Skeletal muscle cell (primary cell): ENCODE data around the gene PTPRK.

ENCODE experiments used
- DNase-seq: peaks from one replicate; pipeline ENCODE4 v3.0.0-alpha.2; 2010; ENCODE audit warnings: low read depth
- H3K4me3 ChIP-seq: 2 replicates; pipeline ENCODE4 v1.5.1; 2011; ENCODE audit warnings: low read depth, mild to moderate bottlenecking, control low read depth, low read length, moderate library complexity

The PTPRK gene

DNA sequence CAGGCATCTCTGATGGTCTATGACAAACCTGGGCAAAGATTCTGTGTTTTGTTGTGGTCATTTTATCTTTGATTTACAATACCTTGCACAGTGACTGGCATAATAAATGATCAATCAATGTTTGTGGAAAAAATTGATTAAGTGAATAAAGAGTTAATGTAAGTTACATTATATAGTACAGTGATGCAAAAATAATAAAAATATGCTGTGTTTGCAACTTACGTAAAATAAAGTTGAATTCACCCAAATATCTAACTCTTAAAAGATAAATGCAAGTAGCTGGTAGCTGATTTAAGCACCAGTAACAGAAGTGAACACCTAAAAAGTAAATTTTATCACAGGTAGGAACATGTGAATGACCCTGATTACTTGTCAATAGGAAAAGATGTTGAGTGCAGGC, 443.6 kb downstream of the PTPRK start:
- DNase-seq = no peak

DNA sequence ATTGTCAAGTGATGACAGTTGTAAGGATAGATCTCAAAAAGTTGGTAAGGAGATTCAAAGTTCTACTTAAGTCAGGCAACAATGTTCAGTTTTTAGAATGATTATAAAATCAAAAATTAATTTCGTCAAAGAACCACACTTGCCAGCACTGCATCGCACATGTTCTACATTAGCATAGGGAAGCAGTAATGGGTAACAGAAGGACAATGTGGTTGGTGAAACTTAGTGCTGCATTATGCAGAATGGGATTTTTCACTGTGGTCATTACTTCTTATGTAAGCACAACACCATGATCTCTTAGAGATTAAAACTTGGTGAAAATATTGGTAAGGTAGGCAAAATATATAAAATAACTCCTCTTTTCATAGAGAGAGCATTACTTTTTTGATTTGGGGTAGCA, 445.8 kb downstream of the PTPRK start:
- DNase-seq = no peak
- H3K4me3 ChIP-seq = no peak overlapping the region

More for the DNA sequence above, 443.6 kb downstream of the PTPRK start:
- H3K4me3 ChIP-seq = no peak overlapping the region

DNA sequence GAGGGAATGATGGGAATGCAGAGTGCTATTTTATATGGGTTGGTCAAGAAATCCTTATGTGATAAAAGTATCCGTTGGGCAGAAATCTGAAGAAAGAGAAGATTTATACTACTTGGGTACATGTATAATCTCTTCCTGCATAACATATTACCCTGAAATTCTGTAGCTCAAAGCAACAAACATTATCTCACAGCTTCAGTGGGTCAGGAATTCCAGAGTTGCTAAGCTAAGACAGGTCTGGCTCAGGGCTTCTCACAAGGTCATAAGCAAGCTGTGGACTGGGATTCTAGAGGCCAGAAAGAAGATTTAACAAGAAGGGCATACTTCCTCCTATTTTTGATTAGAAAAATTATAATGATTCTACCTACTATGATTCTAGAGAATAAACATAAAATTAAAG, 447.0 kb downstream of the PTPRK start:
- no peak for DNase-seq

DNA sequence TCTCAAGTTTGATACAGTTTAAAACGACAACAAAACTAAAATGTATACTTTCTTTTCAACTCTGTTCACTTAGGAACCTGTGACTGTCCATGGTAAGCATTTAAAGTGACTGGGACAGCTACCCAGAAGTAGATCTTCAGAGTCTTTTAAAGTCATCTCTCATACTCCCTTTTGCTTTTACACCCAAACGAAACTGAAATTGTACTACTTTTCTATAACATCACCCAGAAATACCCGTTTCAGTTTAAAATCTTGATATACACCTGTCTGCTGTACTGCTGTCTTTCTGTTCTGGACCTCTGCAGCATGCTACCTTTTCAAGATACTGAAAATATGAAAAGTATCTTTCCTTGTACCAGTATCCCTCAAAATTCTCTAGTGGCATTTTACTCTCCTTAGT, 449.2 kb downstream of the PTPRK start:
- H3K4me3 ChIP-seq = no peak overlapping the region
- DNase-seq = no peak

More for the DNA sequence above, 447.0 kb downstream of the PTPRK start:
- no peak overlapping the region for H3K4me3 ChIP-seq

DNA sequence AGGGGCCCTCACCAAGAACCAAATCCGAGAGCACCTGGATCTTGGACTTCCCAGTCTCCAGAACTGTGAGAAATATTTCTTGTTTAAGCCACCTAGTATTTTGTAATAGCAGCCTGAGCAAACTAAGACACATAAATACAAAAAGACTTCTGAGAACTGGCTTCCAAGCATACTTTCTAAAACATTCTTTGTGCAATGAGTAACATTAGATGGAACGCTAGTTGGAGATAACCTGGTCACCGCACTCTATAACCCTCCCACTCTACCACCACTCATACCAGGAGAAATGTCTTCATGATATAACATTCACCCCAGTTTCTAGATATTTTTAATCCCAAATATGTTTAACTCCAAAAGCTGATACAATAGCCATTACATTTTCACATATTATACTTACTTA, 450.0 kb downstream of the PTPRK start:
- no peak overlapping the region for H3K4me3 ChIP-seq
- DNase-seq = no peak

DNA sequence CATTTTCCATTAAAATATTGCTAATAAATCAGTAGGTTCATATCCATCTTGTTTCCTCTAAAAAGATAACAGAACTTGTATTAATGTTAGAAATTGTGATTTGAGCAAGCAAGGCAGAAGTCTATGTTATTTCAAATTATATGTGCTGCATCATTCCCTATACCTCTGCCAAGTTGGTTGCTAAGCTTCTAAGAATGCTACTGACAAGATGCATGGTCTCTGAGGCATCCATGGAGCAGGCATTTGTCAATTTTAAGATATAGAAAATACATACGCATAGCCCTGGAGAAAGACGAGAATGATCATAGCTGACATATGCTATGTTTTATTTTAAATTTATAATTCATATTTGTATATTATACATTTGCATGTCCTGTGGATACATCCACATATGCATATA, 451.2 kb downstream of the PTPRK start:
- peak; percentile 51 for DNase-seq
- no peak overlapping the region for H3K4me3 ChIP-seq

DNA sequence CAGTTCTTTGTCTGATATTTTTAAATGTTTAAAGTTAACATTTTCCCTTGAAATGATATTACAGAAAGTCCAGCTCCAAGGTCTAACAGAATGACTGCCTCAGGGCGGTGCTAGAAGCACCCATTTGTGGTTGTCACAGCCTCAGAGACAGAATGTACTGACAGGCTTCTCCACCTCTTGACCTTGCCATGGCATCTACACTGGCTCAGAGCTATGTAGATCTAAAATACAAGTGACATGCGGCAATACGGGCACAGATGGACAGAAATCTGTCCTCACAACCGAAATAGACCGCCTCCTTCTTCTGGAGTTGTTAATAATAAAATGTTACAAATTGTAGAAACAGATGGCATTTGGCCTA, 452.3 kb downstream of the PTPRK start:
- H3K4me3 ChIP-seq = no peak overlapping the region
- DNase-seq = no peak

DNA sequence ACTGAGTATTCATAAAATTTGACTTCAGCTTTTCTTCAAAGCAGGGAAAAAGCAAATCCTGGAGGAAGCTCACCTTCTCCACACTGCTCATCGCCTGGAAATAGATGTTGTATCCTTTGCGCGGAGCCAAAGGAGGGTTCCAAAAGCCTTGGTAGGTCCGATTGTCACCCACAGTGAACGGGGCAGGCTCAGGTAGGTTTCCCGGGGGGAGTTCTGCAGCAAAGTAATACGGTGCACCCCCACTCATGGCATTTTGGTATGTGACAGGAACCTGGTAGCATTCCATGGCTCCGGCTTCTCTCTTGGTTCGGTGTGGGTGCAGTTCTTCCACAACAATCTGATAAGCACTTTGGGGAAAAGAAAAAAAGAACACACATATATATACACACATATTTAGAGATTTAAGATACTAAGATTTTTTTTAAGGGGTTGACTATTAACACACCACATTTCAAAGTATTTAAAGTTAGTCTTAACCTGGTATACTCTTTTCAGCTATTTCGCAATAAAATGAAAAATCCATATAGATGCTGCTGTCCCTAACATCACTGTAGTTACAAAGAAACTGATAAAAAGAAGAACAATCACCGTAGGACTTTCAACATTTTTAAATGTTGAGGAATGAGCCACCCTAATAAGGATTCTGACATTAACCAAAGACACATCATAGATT, 452.8 kb downstream of the PTPRK start:
- no peak overlapping the region for H3K4me3 ChIP-seq
- DNase-seq = no peak

DNA sequence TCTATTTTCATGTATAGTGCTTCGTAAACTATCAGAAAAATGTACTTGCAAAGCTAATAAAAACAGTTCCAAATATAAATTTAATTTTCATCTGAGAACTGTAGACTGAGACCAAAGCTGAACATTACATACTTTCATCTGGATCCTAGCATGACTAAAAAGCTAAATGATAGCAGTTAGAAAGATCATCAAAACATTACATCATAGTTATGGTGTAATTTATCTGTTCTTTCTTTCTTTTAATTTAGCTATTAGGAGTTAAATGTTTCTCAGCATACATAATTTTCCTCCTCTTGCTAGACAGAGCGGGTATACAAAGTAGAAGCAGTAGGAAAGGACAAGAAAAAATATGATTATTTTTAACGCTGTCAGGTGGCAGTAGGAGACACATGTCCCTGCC, 455.3 kb downstream of the PTPRK start:
- H3K4me3 ChIP-seq = no peak overlapping the region
- no peak for DNase-seq

DNA sequence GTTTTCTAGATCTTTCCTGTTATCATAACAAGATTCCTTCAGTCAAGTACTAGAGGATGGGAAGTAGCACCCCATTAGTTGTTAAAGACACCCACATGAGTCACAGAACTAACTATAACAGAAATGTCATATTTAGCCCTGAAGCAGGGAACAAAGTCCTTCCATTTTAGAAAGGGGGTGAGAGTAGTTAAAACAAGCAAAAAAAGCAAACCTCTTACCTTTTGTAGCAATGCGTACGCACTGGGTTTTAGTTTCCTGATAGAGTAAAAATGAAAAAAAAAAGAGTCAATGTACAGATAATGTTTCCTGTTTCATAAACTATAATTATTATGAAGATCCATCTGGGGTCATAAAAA, 455.9 kb downstream of the PTPRK start:
- no peak for DNase-seq
- no peak overlapping the region for H3K4me3 ChIP-seq

DNA sequence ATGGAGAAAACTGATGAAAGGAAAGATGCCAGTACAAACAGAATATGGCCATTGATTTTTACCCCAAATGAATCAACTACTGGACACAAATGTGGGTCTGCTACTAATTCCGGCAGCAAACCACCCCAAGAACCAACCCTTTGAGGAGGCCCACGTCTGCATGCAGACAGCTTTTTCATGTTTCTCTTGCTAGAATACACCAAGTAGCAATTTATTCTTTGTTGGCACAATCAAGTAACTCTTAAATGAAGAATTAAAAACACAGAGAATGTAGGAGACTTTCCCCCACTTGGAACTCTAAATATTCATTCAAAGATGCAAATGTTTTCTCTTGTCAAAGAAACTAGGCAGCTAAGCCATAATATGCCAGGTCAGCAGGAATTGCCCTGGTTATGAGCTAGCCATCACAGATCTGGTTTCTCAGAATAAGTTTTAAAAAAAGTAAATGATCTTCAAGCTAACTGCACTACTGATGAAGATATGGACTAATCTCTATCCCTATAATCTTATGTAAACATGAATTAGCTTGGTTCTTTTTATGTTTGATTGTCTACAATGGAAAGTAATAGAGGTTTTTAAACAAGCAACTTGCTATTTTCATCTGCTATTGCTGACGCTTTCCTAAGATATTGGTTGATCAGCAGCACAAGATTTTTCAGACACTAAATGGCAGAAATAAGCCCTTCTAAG, 456.4 kb downstream of the PTPRK start:
- H3K4me3 ChIP-seq = no peak overlapping the region
- no peak for DNase-seq

DNA sequence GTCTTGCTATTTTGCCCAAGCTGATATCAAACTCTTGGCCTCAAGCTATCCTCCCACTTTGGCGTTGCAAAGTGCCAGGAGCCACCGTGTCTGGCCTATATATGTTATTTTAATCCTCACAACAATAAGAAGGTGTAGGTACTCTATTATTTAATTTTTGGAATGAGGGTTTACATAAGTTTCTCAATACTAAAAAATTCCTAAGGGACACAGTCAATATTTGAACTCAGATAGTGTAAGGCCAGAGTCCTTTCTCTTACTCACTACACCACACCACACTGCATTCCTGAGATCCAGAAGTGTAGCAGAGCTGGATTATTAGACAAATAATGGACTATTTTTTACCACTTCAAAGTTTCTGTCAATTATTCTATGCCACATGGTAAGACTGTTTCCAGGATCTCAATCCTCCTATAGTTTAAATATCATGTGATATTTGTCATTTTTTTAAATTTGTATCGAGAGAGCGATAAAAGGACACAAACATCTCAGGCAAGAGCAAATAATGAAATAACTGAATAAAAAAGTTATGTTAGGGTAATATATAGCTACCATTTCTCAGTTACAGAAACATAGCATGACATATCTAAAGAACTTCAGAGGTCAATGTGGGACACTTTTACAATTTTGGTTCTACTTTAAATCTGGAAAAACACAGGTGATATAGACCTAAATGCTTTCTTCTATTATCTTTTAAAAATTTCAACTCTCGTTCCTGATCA, 457.4 kb downstream of the PTPRK start:
- no peak overlapping the region for H3K4me3 ChIP-seq
- no peak for DNase-seq

DNA sequence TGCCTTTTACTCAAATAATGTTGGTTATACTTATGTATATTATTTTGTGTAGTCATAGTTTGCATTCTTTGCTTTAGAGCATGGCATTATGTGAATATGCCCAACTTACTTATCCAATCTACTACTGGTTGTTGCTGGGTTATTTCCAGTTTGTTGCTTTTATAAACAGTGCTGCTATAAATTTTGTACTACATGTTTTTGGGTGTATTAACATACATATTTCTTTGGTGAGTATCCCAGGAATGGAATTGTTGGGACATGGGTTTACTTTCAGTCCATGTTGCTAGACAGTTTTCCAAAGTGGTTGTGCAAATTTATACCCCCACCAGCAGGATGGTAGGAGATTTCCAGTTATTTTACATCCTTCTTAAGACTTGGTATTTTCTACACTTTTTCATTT, 462.5 kb downstream of the PTPRK start:
- H3K4me3 ChIP-seq = no peak overlapping the region
- DNase-seq = no peak

DNA sequence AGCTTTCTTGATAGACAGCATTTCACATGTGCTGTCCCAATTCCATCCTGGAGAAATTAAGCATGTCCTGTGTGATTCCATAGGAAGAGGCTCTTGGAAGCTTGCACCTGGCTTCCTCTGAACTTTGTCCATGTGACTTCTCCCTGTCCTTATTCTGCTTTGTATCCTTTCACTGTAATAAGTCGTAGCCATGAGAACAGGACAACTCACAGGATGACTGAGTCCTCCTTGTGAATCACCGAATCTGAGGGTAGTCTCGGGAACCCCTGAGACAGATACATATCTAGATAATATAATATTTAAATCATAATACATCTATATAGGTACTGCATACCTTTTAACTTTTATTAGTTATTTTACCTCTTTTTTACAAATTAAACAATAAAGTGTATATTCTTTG, 462.9 kb downstream of the PTPRK start:
- no peak overlapping the region for H3K4me3 ChIP-seq
- DNase-seq = no peak

DNA sequence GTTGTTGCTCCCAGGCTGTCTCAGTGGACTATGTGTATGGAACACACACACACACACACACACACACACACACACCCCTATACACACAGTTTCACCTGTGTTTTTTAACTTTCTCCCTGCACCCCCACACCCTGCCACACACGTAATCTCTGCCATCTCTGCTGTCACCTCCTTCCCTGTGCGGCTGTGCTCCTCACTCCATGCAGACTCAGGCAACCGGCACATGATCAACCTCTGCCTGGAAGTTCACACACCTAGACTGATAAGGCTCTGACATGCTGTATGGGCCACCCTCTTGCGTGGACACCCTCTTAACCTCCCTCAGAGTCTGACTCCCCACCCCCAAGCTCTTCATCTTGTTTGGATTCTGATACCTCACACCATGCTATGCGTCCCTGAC, 467.3 kb downstream of the PTPRK start:
- DNase-seq = no peak
- no peak overlapping the region for H3K4me3 ChIP-seq

DNA sequence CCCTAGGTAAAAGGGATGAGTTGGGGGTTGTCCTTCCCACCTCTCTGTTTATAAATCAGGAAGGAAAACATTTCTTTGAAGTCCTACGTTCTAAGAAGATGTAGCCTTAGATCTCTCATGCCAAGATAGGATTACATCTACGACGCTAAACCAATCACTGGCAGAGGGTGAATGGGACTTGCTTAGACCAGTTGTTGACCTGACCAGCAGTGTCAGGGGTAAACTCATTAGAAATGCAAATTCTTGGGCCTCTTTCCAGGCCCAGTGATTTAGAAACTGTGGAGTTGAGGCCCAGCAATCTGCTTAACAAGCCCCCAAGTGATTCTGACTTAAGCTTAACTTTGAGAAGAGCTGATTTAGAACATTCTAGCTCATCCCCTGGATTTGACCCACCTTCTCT, 472.4 kb downstream of the PTPRK start:
- no peak overlapping the region for H3K4me3 ChIP-seq
- no peak for DNase-seq

DNA sequence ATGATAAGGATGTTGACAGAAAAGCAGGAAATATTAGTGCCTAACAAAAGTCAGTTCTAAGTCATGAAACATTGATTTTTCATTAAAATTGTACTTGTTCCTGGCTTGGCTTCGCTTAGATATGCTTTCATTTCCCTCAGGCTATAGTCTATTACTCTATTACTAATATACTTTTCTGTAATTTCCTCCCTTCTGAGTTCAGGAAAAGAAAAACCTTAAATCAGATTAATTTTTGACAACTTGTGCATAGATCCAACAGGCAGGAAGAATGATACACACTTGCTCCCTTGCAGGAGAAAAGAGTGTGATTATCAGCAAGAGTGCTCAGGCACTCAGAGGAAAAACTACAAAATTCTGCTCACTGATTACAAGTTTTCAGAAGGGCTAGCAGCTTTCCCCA, 474.4 kb downstream of the PTPRK start:
- H3K4me3 ChIP-seq = no peak overlapping the region
- DNase-seq = no peak

DNA sequence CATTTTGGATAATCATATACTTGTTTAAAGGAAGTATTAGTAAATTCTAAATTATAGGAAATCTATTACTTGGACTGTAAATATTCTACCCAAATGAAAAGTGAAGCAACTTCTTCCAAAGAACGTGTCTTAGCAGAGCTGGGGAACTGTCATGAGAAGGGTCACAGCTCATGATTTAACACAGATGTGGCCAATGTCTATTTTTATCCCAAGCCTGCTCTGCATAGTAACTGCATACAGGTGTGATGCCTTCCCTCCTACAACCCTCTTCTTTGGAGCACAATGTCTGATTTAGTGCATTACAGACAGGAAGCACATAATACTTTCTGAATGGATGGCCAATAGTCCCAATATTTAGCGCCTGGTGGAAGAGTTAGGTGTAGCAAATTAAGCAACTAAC, 480.9 kb downstream of the PTPRK start:
- H3K4me3 ChIP-seq = no peak overlapping the region
- DNase-seq = no peak

DNA sequence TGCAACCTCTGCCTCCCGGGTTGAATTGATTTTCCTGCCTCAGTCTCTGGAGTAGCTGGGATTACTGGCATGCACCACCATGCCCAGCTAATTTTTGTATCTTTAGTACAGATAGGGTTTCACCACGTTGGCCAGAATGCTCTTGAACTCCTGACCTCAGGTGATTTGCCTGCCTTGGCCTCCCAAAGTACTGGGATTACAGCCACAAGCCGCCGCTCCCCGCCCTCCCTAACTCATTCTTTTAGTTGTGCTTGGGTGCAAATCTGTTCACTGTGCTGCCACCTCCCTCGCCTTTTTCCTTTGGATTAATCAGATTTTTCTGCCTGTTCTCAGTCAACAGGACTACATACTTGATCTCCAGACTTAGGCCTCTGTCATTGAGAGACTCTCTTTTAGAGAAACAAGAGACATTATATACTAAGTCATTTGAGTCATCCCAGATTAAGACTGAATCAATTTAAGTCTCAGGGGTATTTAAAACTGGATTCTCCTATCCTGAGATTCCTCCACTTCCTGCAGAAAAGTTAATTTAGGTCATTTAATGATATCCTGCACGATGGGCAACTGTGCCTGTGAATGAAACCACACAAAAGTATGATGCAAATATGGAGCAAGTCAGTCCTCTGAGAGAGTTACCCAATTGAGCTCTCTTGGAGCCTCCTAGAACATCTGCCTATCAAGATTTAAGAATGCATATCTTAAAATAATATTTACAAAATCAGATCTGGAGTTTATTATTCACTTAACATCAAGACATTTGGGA, 483.4 kb downstream of the PTPRK start:
- DNase-seq = peak; percentile 4
- no peak overlapping the region for H3K4me3 ChIP-seq

DNA sequence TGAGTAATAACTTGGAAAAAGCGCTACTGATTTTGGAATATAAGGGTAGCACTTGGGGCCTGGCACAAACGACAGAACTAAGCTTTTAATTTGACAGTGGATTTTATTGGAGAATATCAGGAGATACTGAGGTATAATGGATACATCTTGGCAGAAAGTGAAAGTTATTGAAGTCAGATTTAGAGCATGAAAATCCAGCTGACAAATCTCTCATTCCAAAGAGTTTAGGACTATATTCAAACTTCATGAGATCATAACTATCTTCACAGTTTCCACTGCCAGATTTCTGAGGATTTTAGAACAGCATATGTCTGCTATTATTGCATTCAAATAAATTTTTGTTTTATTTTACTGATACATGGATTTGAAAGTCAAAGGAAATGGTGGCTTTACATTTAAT, 487.2 kb downstream of the PTPRK start:
- H3K4me3 ChIP-seq = no peak overlapping the region
- DNase-seq = no peak
